K562 (cell line): ENCODE data around the gene MLH1. TPM values are rescaled to one million over a fixed set of nuclear protein-coding genes. Genes with fewer than 3 reads are reported as not detected.

Source experiments
- BDP1 ChIP-seq: IDR thresholded peaks from 3 replicates; pipeline ENCODE4 v1.6.1; 2011; ENCODE audit not compliant: insufficient read length, insufficient read depth
- DMBX1 ChIP-seq: fragments of 250-450 bp; sonication (Bioruptor Pico); IDR thresholded peaks from 2 replicates; pipeline ENCODE4 v1.8.0; 2022; ENCODE audit warnings: inconsistent platforms, mild to moderate bottlenecking, moderate library complexity, borderline replicate concordance
- ELF1 ChIP-seq: fragments of 200-800 bp; sonication (Bioruptor generic); IDR thresholded peaks from 2 replicates; pipeline ENCODE4 v1.6.1; 2016; ENCODE audit warnings: missing genetic modification characterization, missing compliant biosample characterization
- ELF2 ChIP-seq: fragments of 250-450 bp; sonication (Bioruptor Pico); IDR thresholded peaks from 2 replicates; pipeline ENCODE4 v1.5.0; 2021; ENCODE audit warnings: mild to moderate bottlenecking
- FOSL1 ChIP-seq: fragments of 200-800 bp; sonication (Bioruptor generic); conservative IDR thresholded peaks from 2 replicates; pipeline ENCODE4 v1.6.1; 2016; ENCODE audit warnings: missing genetic modification characterization, missing compliant biosample characterization
- FUS ChIP-seq: fragments of 200-400 bp; formaldehyde crosslinking; optimal IDR thresholded peaks from 2 replicates; pipeline ENCODE3; 2017; ENCODE audit warnings: low read depth, low read length
- HEY1 ChIP-seq: fragments of 250-450 bp; sonication (Bioruptor Pico); IDR thresholded peaks from 2 replicates; pipeline ENCODE4 v1.5.0; 2020; ENCODE audit warnings: mild to moderate bottlenecking, moderate library complexity, borderline replicate concordance
- JUND ChIP-seq, 2 experiments: IDR thresholded peaks; 2 replicates in 1 of 2; 3 replicates in 1 of 2; pipeline ENCODE4 v1.6.1; 2011; ENCODE audit warnings: borderline replicate concordance in 2 of 2, low read depth in 2 of 2, low read length in 2 of 2, improper control_type of control experiment in 1 of 2, missing biosample characterization in 1 of 2, missing genetic modification characterization in 1 of 2, missing genetic modification reagents in 1 of 2
- KDM2B ChIP-seq: fragments of 250-450 bp; sonication (Bioruptor Pico); IDR thresholded peaks from 2 replicates; pipeline ENCODE4 v1.8.0; 2021; ENCODE audit warnings: mild to moderate bottlenecking, moderate library complexity
- KDM4B ChIP-seq, 2 experiments: fragments of 450-650 bp in 1 of 2; sonication (generic) in 1 of 2; IDR thresholded peaks; 2 replicates each; pipeline ENCODE4 v1.6.1; 2016 to 2017; ENCODE audit warnings: borderline replicate concordance in 2 of 2, antibody characterized with exemption in 1 of 2, low read depth in 1 of 2, mild to moderate bottlenecking in 1 of 2
- KLF6 ChIP-seq: fragments of 250-450 bp; sonication (Bioruptor Pico); IDR thresholded peaks from 2 replicates; pipeline ENCODE4 v1.4.0; 2020; ENCODE audit warnings: mild to moderate bottlenecking, moderate library complexity, borderline replicate concordance
- NFXL1 ChIP-seq: fragments of 450-650 bp; formaldehyde crosslinking; IDR thresholded peaks from 2 replicates; pipeline ENCODE4 v1.4.0; 2021; ENCODE audit warnings: mild to moderate bottlenecking
- POLR2G ChIP-seq: fragments of 200-400 bp; formaldehyde crosslinking; IDR thresholded peaks from 2 replicates; pipeline ENCODE4 v1.6.1; 2017; ENCODE audit warnings: low read depth, mild to moderate bottlenecking, antibody characterized with exemption, low read length, moderate library complexity
- RFX5 ChIP-seq: IDR thresholded peaks from 2 replicates; pipeline ENCODE4 v1.6.1; 2011; ENCODE audit warnings: low read depth, mild to moderate bottlenecking, improper control_type of control experiment, low read length
- SMAD1 ChIP-seq: fragments of 150-350 bp; IDR thresholded peaks from 2 replicates; pipeline ENCODE4 v1.6.1; 2014; ENCODE audit warnings: low read length, low read depth; ENCODE audit not compliant: partially characterized antibody
- TRIM28 ChIP-seq: fragments of 450-650 bp; IDR thresholded peaks from 2 replicates; pipeline ENCODE4 v1.6.1; 2017
- ZEB2 ChIP-seq: fragments of 450-650 bp; IDR thresholded peaks from 2 replicates; pipeline ENCODE4 v1.6.1; 2016
- ZNF263 ChIP-seq: sonication (generic); formaldehyde crosslinking; IDR thresholded peaks from 2 replicates; pipeline ENCODE4 v1.8.0; 2022; ENCODE audit warnings: mild to moderate bottlenecking, missing genetic modification reagents, borderline replicate concordance
- ZNF696 ChIP-seq: fragments of 250-450 bp; sonication (Bioruptor Pico); conservative IDR thresholded peaks from 2 replicates; pipeline ENCODE4 v1.4.0; 2020; ENCODE audit warnings: mild to moderate bottlenecking, moderate library complexity
- polyA plus RNA-seq, 8 experiments: library from polyadenylated mRNA; depleted of rRNA in 4 of 8; stranded (reverse) in 5 of 8; unstranded in 3 of 8; fragments of >200 nt; fragmentation: Nextera tagmentation in 2 of 8; fragmentation: Illumina TruSeq in 1 of 8; extraction: Ambion mirVana in 2 of 8; extraction: Trizol in 1 of 8; gene quantifications; 2 replicates each; pipeline versions ENCODE4 v1.2.1 to v1.2.3, GENCODE V29; 2011 to 2014; ENCODE audit warnings: inconsistent platforms in 1 of 8, missing spikeins in 1 of 8
- total RNA-seq, 7 experiments: library from RNA; depleted of rRNA in 6 of 7; stranded (reverse); fragments of >200 nt in 6 of 7; fragmentation: Illumina TruSeq in 2 of 7; extraction: Trizol in 2 of 7; gene quantifications; 2 replicates each; pipeline versions ENCODE4 v1.2.1 to v1.2.3, GENCODE V29; 2011 to 2021; ENCODE audit warnings: low replicate concordance in 1 of 7
- TF ChIP-seq, protein P1 (sequence below): conservative IDR thresholded peaks from 2 replicates; pipeline ENCODE4 v1.6.1; 2011; ENCODE audit warnings: low read depth, mild to moderate bottlenecking, low read length; ENCODE audit not compliant: control insufficient read depth
- TF ChIP-seq, protein P2 (sequence below), 2 experiments: IDR thresholded peaks in 1 of 2; conservative IDR thresholded peaks in 1 of 2; 2 replicates each; pipeline ENCODE4 v1.6.1; 2016; ENCODE audit warnings: low read depth in 2 of 2, mild to moderate bottlenecking in 1 of 2, missing compliant biosample characterization in 1 of 2, missing genetic modification characterization in 1 of 2, moderate library complexity in 1 of 2
- TF ChIP-seq, protein P3 (sequence below): fragments of 250-450 bp; sonication (Bioruptor Pico); IDR thresholded peaks from 2 replicates; pipeline ENCODE4 v1.4.0; 2020

The MLH1 gene
- total and polyA plus RNA-seq, 9 of the 15 experiments (the other 6 are each of a cell fraction or from before 2014, with no cell fraction given) = 76.4 to 155 (median 117) TPM

DNA sequence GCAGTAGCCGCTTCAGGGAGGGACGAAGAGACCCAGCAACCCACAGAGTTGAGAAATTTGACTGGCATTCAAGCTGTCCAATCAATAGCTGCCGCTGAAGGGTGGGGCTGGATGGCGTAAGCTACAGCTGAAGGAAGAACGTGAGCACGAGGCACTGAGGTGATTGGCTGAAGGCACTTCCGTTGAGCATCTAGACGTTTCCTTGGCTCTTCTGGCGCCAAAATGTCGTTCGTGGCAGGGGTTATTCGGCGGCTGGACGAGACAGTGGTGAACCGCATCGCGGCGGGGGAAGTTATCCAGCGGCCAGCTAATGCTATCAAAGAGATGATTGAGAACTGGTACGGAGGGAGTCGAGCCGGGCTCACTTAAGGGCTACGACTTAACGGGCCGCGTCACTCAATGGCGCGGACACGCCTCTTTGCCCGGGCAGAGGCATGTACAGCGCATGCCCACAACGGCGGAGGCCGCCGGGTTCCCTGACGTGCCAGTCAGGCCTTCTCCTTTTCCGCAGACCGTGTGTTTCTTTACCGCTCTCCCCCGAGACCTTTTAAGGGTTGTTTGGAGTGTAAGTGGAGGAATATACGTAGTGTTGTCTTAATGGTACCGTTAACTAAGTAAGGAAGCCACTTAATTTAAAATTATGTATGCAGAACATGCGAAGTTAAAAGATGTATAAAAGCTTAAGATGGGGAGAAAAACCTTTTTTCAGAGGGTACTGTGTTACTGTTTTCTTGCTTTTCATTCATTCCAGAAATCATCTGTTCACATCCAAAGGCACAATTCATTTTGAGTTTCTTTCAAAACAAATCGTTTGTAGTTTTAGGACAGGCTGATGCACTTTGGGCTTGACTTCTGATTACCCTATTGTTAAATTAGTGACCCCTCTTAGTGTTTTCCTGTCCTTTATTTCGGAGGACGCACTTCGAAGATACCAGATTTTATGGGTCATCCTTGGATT is at the start of gene MLH1 (continued):
- no peak for TF ChIP-seq HEY1 (CRISPR knock-in tag)
- no peak for TF ChIP-seq KDM4B (IDR thresholded peaks at IDR 0.05; ENCODE audit: borderline replicate concordance in 2 of 2, low read depth in 1 of 2)
- TF ChIP-seq POLR2G = peak; percentile 69
- TF ChIP-seq, protein P1, sequence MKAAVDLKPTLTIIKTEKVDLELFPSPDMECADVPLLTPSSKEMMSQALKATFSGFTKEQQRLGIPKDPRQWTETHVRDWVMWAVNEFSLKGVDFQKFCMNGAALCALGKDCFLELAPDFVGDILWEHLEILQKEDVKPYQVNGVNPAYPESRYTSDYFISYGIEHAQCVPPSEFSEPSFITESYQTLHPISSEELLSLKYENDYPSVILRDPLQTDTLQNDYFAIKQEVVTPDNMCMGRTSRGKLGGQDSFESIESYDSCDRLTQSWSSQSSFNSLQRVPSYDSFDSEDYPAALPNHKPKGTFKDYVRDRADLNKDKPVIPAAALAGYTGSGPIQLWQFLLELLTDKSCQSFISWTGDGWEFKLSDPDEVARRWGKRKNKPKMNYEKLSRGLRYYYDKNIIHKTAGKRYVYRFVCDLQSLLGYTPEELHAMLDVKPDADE = 0 out of 2 replicates have a peak, but pooled peaks have one; percentile 54
- TF ChIP-seq NFXL1 (CRISPR knock-in tag) = no peak
- no peak for TF ChIP-seq ZNF696 (CRISPR knock-in tag)
- TF ChIP-seq RFX5 = peak; percentile 51; the same call in 1 of the 2 replicates
- no peak for TF ChIP-seq TRIM28
- TF ChIP-seq BDP1 = no peak
- no peak for TF ChIP-seq ZNF263 (CRISPR knock-in tag)
- peak; percentile 44; the same call in 1 of the 2 replicates for TF ChIP-seq FOSL1
- TF ChIP-seq JUND (IDR thresholded peaks at IDR 0.05; ENCODE audit: borderline replicate concordance, low read depth, low read length) = peak; percentile 93
- TF ChIP-seq JUND (tag; IDR thresholded peaks at IDR 0.05; ENCODE audit: borderline replicate concordance, low read depth, low read length) = peak; percentile 96; the same call in 2 of the 3 replicates
- TF ChIP-seq ELF1 = peak; percentile 93
- TF ChIP-seq KDM2B (CRISPR knock-in tag) = no peak
- peak; percentile 77; the same call in 1 of the 2 replicates for TF ChIP-seq DMBX1 (CRISPR knock-in tag)
- TF ChIP-seq, protein P2, sequence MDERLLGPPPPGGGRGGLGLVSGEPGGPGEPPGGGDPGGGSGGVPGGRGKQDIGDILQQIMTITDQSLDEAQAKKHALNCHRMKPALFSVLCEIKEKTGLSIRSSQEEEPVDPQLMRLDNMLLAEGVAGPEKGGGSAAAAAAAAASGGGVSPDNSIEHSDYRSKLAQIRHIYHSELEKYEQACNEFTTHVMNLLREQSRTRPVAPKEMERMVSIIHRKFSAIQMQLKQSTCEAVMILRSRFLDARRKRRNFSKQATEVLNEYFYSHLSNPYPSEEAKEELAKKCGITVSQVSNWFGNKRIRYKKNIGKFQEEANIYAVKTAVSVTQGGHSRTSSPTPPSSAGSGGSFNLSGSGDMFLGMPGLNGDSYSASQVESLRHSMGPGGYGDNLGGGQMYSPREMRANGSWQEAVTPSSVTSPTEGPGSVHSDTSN (CRISPR knock-in tag; IDR thresholded peaks at IDR 0.05; ENCODE audit: low read depth) = peak; percentile 94
- TF ChIP-seq, protein P2 (tag; conservative IDR thresholded peaks at IDR 0.05; ENCODE audit: low read depth) = peak; percentile 100
- peak; percentile 85; the same call in 1 of the 2 replicates for TF ChIP-seq KLF6
- TF ChIP-seq ELF2 (CRISPR knock-in tag) = peak; percentile 66; the same call in 1 of the 2 replicates
- TF ChIP-seq ZEB2 = no peak
- TF ChIP-seq, protein P3, sequence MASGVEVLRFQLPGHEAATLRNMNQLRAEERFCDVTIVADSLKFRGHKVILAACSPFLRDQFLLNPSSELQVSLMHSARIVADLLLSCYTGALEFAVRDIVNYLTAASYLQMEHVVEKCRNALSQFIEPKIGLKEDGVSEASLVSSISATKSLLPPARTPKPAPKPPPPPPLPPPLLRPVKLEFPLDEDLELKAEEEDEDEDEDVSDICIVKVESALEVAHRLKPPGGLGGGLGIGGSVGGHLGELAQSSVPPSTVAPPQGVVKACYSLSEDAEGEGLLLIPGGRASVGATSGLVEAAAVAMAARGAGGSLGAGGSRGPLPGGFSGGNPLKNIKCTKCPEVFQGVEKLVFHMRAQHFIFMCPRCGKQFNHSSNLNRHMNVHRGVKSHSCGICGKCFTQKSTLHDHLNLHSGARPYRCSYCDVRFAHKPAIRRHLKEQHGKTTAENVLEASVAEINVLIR (CRISPR knock-in tag) = peak; percentile 95
- no peak for TF ChIP-seq SMAD1
- TF ChIP-seq FUS = no peak
